T-cell (primary cell): ENCODE results near the gene CORO1C. TPM values are rescaled to one million over a fixed set of nuclear protein-coding genes. Genes with fewer than 3 reads are reported as not detected.
A peak's percentile ranks its signal among the peaks of the same experiment; 100 is the strongest.

Experiments
- ATAC-seq, 4 experiments: fragments of 200-7000 bp in 3 of 4; fragments of 150-1000 bp in 1 of 4; cut with Tn5 transposase; replicated peaks in 1 of 4; 1 replicate in 3 of 4; 2 replicates in 1 of 4; pipeline ENCODE4 v1.10.0; 2021; ENCODE audit warnings: moderate library complexity in 3 of 4, mild to moderate bottlenecking in 2 of 4, moderate number of reproducible peaks in 1 of 4
- CTCF ChIA-PET, 2 donors: fragments of 300-600 bp; sonication (Branson Sonifier 250); formaldehyde crosslinking; loops; one replicate each; lab custom pipeline; 2022; ENCODE audit warnings: antibody characterized with exemption in 2 of 2; lab: Charles Lee
- POLR2A ChIA-PET, 2 donors: fragments of 300-600 bp; sonication (Branson Sonifier 250); formaldehyde crosslinking; loops; one replicate each; lab custom pipeline; 2022; ENCODE audit warnings: antibody characterized with exemption in 2 of 2; lab: Charles Lee
- DNase-seq, 35 experiments: peaks; one replicate each; pipeline versions ENCODE4 v3.0.0 to v3.0.0-alpha.2; 2013 to 2023
- H3K27ac ChIP-seq: one replicate; pipeline ENCODE4 v1.5.1; 2013; ENCODE audit warnings: low read length
- H3K27me3 ChIP-seq, 2 experiments: replicated peaks in 1 of 2; 1 replicate in 1 of 2; 2 replicates in 1 of 2; pipeline versions ENCODE4 v1.6.1 to v1.7.0; 2013; ENCODE audit warnings: low read length in 1 of 2, mixed read lengths in 1 of 2; ENCODE audit not compliant: control insufficient read depth in 2 of 2, insufficient read depth in 2 of 2; ENCODE audit errors: extremely low read depth in 1 of 2
- H3K36me3 ChIP-seq, 2 donors: 1 replicate in 1 of 2; 2 replicates in 1 of 2; pipeline versions ENCODE4 v1.6.1 to v1.7.0; 2013; ENCODE audit warnings: low read length in 1 of 2; ENCODE audit not compliant: control insufficient read depth in 2 of 2, insufficient read depth in 1 of 2; ENCODE audit errors: extremely low read depth in 1 of 2
- H3K4me1 ChIP-seq, 2 experiments: 1 replicate in 1 of 2; 2 replicates in 1 of 2; pipeline versions ENCODE4 v1.6.1 to v1.7.0; 2013; ENCODE audit warnings: low read length in 2 of 2, mixed read lengths in 1 of 2; ENCODE audit not compliant: insufficient read depth in 2 of 2, control insufficient read depth in 1 of 2; ENCODE audit errors: extremely low read depth in 1 of 2
- H3K4me3 ChIP-seq, 2 donors: 1 replicate in 1 of 2; 2 replicates in 1 of 2; pipeline versions ENCODE4 v1.5.1 to v1.7.0; 2013; ENCODE audit warnings: mild to moderate bottlenecking in 2 of 2, low read length in 1 of 2, moderate library complexity in 1 of 2; ENCODE audit not compliant: control insufficient read depth in 1 of 2; ENCODE audit errors: extremely low read depth in 1 of 2
- H3K9me3 ChIP-seq: 2 replicates; pipeline ENCODE4 v1.7.0; 2013
- H3K27ac Mint-ChIP-seq, 2 donors: one replicate each; pipeline ENCODE4 v1.8.0; 2020 to 2021; ENCODE audit warnings: mild to moderate bottlenecking in 2 of 2, mixed read lengths in 2 of 2
- H3K27me3 Mint-ChIP-seq, 2 donors: one replicate each; pipeline ENCODE4 v1.8.0; 2021 to 2022; ENCODE audit warnings: mixed read lengths in 2 of 2
- H3K36me3 Mint-ChIP-seq: one replicate; pipeline ENCODE4 v1.8.0; 2021; ENCODE audit warnings: mixed read lengths
- H3K4me1 Mint-ChIP-seq, 3 donors: one replicate each; pipeline ENCODE4 v1.8.0; 2020 to 2022; ENCODE audit warnings: mixed read lengths in 3 of 3, mild to moderate bottlenecking in 1 of 3
- H3K4me3 Mint-ChIP-seq, 3 donors: one replicate each; pipeline ENCODE4 v1.8.0; 2020 to 2022; ENCODE audit warnings: mild to moderate bottlenecking in 3 of 3, mixed read lengths in 3 of 3, moderate library complexity in 3 of 3
- H3K9me3 Mint-ChIP-seq, 3 donors: one replicate each; pipeline ENCODE4 v1.8.0; 2020 to 2022; ENCODE audit warnings: mixed read lengths in 3 of 3
- WGBS: methylation state at CpG from one replicate; pipeline ENCODE4 v1.1.5; 2013; ENCODE audit warnings: missing lambda C conversion rate; ENCODE audit not compliant: insufficient coverage; 5-methylcytosine and 5-hydroxymethylcytosine counted together
- total RNA-seq, 35 experiments: library from RNA in 6 of 35; stranded (reverse) in 6 of 35; fragments of 120-200 nt in 1 of 35; gene quantifications; one replicate each; pipeline versions ENCODE4 v1.2.1 to v1.2.4 and lab custom pipeline; 2013 to 2026

Gene CORO1C
- total RNA-seq, 5 donors from 2014 or later (not counting 1 experiment from before 2014, with no cell fraction given): 7.4 to 11.4 (median 8.7) TPM

- ChIA-PET POLR2A (no interaction called here), CTCF (interaction anchor here (0.6 to 1.4 kb wide), 2 partner anchors 10 kb away, joined by 3 to 4 read pairs; no protein-coding TSS in a partner anchor)
- no peak overlapping the region for H3K4me3 Mint-ChIP-seq
- H3K27me3 Mint-ChIP-seq: peaks cover 0 to 3% of the 10 kb centered on the region in 2 donors
- no peaks in the 10 kb centered on the region for H3K9me3 ChIP-seq
- no peak for DNase-seq
- no peaks in the 10 kb centered on the region for H3K9me3 Mint-ChIP-seq
- peaks cover 0 to 3% of the 10 kb centered on the region in 2 donors for H3K36me3 ChIP-seq
- no peak for ATAC-seq
- H3K27me3 ChIP-seq: no peaks in the 10 kb centered on the region
- 100% methylated on average over 2 of the region's 12 CpGs for WGBS
- H3K27ac Mint-ChIP-seq: no peak overlapping the region
- peaks cover 9 to 16% (median 13%) of the 10 kb centered on the region in 3 donors for H3K4me1 Mint-ChIP-seq
- H3K4me1 ChIP-seq: peaks cover 3 to 9% of the 10 kb centered on the region in 2 experiments
- peaks cover 12% of the 10 kb centered on the region for H3K36me3 Mint-ChIP-seq
- H3K4me3 ChIP-seq: no peak overlapping the region
- no peak overlapping the region for H3K27ac ChIP-seq
Observed at GRCh38 chr12:108700833-108701541, 30.3 kb downstream of the CORO1C start.

GRCh38 chr12:108699955-108700563, 31.3 kb downstream of the CORO1C start:
- POLR2A ChIA-PET: no interaction called here
- Mint-ChIP-seq H3K27ac (no peak overlapping the region), H3K27me3 (peaks cover 0 to 3% of the 10 kb centered on the region in 2 donors), H3K36me3 (peaks cover 9% of the 10 kb centered on the region), H3K9me3 (no peaks in the 10 kb centered on the region), H3K4me3 (no peak overlapping the region), H3K4me1 (peaks cover 15 to 23% (median 22%) of the 10 kb centered on the region in 3 donors)
- no peaks in the 10 kb centered on the region for H3K27me3 ChIP-seq
- WGBS: 87% methylated on average over 3 of the region's 3 CpGs
- no peak overlapping the region for H3K27ac ChIP-seq
- CTCF ChIA-PET: no interaction called here
- H3K4me3 ChIP-seq: no peak overlapping the region
- H3K4me1 ChIP-seq: peaks cover 3 to 12% of the 10 kb centered on the region in 2 experiments
- DNase-seq (no peak), ATAC-seq (no peak)
- H3K36me3 ChIP-seq: peaks cover 0 to 3% of the 10 kb centered on the region in 2 donors
- no peaks in the 10 kb centered on the region for H3K9me3 ChIP-seq

GRCh38 chr12:108697905-108698304, 33.4 kb downstream of the CORO1C start:
- Histone ChIP-seq H3K4me3 (no peak overlapping the region), H3K4me1 (peaks cover 3 to 18% of the 10 kb centered on the region in 2 experiments), H3K27me3 (no peaks in the 10 kb centered on the region), H3K36me3 (peaks cover 0 to 3% of the 10 kb centered on the region in 2 donors), H3K27ac (no peak overlapping the region), H3K9me3 (no peaks in the 10 kb centered on the region)
- H3K4me1 Mint-ChIP-seq: peaks cover 25 to 30% (median 29%) of the 10 kb centered on the region in 3 donors
- WGBS: 89% methylated on average over 1 of the region's 1 CpG
- ChIA-PET CTCF (no interaction called here), POLR2A (interaction anchor here in 1 of 2 donors (0.7 kb wide), 1 partner anchor 88 kb away, joined by 4 read pairs; no protein-coding TSS in a partner anchor)
- peaks cover 9% of the 10 kb centered on the region for H3K36me3 Mint-ChIP-seq
- no peaks in the 10 kb centered on the region for H3K9me3 Mint-ChIP-seq
- no peaks in the 10 kb centered on the region for H3K27me3 Mint-ChIP-seq
- ATAC-seq (no peak), DNase-seq (no peak)
- H3K4me3 Mint-ChIP-seq: no peak overlapping the region
- H3K27ac Mint-ChIP-seq: no peak overlapping the region

- no peak overlapping the region for H3K27ac ChIP-seq
- ChIA-PET CTCF (no interaction called here), POLR2A (no interaction called here)
- H3K4me3 ChIP-seq: no peak overlapping the region
- ATAC-seq (no peak), DNase-seq (no peak)
- WGBS: 100% methylated on average over 1 of the region's 2 CpGs
- peaks cover 7 to 20% of the 10 kb centered on the region in 2 experiments for H3K4me1 ChIP-seq
- H3K4me1 Mint-ChIP-seq: peaks cover 31 to 37% (median 35%) of the 10 kb centered on the region in 3 donors
- no peaks in the 10 kb centered on the region for H3K27me3 ChIP-seq
- no peaks in the 10 kb centered on the region for H3K27me3 Mint-ChIP-seq
- H3K27ac Mint-ChIP-seq: no peak overlapping the region
- no peaks in the 10 kb centered on the region for H3K9me3 Mint-ChIP-seq
- H3K9me3 ChIP-seq: no peaks in the 10 kb centered on the region
- H3K36me3 ChIP-seq: peaks cover 0 to 3% of the 10 kb centered on the region in 2 donors
- peaks cover 9% of the 10 kb centered on the region for H3K36me3 Mint-ChIP-seq
- no peak overlapping the region for H3K4me3 Mint-ChIP-seq
Observed at GRCh38 chr12:108696996-108697290, 34.4 kb downstream of the CORO1C start.

GRCh38 chr12:108696111-108696995, 35.0 kb downstream of the CORO1C start:
- no peak overlapping the region for H3K4me3 Mint-ChIP-seq
- peaks cover 13 to 21% of the 10 kb centered on the region in 2 experiments for H3K4me1 ChIP-seq
- DNase-seq (no peak), ATAC-seq (peak in 3 of 4 experiments; percentile 16 to 58 (median 28))
- POLR2A ChIA-PET: interaction anchor here in 1 of 2 donors (0.7 kb wide), 1 partner anchor 11 kb away, joined by 5 read pairs; no protein-coding TSS in a partner anchor
- H3K27ac ChIP-seq: no peak overlapping the region
- H3K36me3 ChIP-seq: peaks cover 0 to 3% of the 10 kb centered on the region in 2 donors
- peaks cover 9% of the 10 kb centered on the region for H3K36me3 Mint-ChIP-seq
- no peaks in the 10 kb centered on the region for H3K27me3 ChIP-seq
- no peaks in the 10 kb centered on the region for H3K9me3 ChIP-seq
- 56% methylated on average over 4 of the region's 9 CpGs for WGBS
- H3K27me3 Mint-ChIP-seq: no peaks in the 10 kb centered on the region
- no peak overlapping the region for H3K4me3 ChIP-seq
- peak overlapping the region in 1 of 2 donors; percentile 57 for H3K27ac Mint-ChIP-seq
- H3K4me1 Mint-ChIP-seq: peaks cover 33 to 43% (median 39%) of the 10 kb centered on the region in 3 donors
- CTCF ChIA-PET: interaction anchor here (0.5 to 1.9 kb wide), 7 partner anchors 11 to 689 kb away, joined by 3 to 7 read pairs (median 3); no protein-coding TSS in a partner anchor
- H3K9me3 Mint-ChIP-seq: no peaks in the 10 kb centered on the region

- DNase-seq (no peak), ATAC-seq (no peak)
- Mint-ChIP-seq H3K27me3 (no peaks in the 10 kb centered on the region), H3K27ac (no peak overlapping the region), H3K4me3 (no peak overlapping the region), H3K9me3 (no peaks in the 10 kb centered on the region), H3K4me1 (peaks cover 48 to 58% (median 54%) of the 10 kb centered on the region in 3 donors), H3K36me3 (peaks cover 4% of the 10 kb centered on the region)
- no peak overlapping the region for H3K27ac ChIP-seq
- 91% methylated on average over 1 of the region's 2 CpGs for WGBS
- ChIA-PET POLR2A (no interaction called here), CTCF (interaction anchor here (0.5 to 1.9 kb wide), 6 partner anchors 9 to 575 kb away, joined by 3 to 8 read pairs (median 4); no protein-coding TSS in a partner anchor)
- H3K4me3 ChIP-seq: no peak overlapping the region
- no peaks in the 10 kb centered on the region for H3K27me3 ChIP-seq
- H3K36me3 ChIP-seq: peaks cover 0 to 3% of the 10 kb centered on the region in 2 donors
- H3K4me1 ChIP-seq: peaks cover 23 to 36% of the 10 kb centered on the region in 2 experiments
- H3K9me3 ChIP-seq: no peaks in the 10 kb centered on the region
Observed at GRCh38 chr12:108694812-108695278, 36.5 kb downstream of the CORO1C start.
